Peyer's patch (tissue), 4 donors: ENCODE data around the gene MLLT11.

Experiments used
- CTCF ChIP-seq, 6 experiments: fragments of 450-650 bp in 4 of 6; fragments of 200-600 bp in 2 of 6; sonication (generic) in 1 of 6; IDR thresholded peaks; one replicate each; pipeline ENCODE4 v1.5.1; 2017 to 2019; ENCODE audit warnings: antibody characterized with exemption in 6 of 6, mild to moderate bottlenecking in 3 of 6, moderate library complexity in 1 of 6
- POLR2A ChIP-seq, 2 donors: fragments of 450-650 bp; IDR thresholded peaks; one replicate each; pipeline ENCODE4 v1.5.1; 2017; ENCODE audit warnings: antibody characterized with exemption in 2 of 2, mild to moderate bottlenecking in 2 of 2, moderate library complexity in 2 of 2

GRCh38 chr1:151050051-151050688 is 10.0 kb upstream of the MLLT11 start:
- TF ChIP-seq CTCF (IDR thresholded peaks at IDR 0.05) (no peak), POLR2A (IDR thresholded peaks at IDR 0.05) (no peak)
